ENCODE data around the gene SLN.

GRCh38 chr11:107736546-107736945, 24.7 kb upstream of the SLN start:
- no peak for TF ChIP-seq TOX (CRISPR knock-in tag; IDR thresholded peaks at IDR 0.05; ENCODE audit: borderline replicate concordance)
- TF ChIP-seq POU6F1 (CRISPR knock-in tag; IDR thresholded peaks at IDR 0.05; ENCODE audit: borderline replicate concordance, low read depth): no peak
- TF ChIP-seq ESRRG (CRISPR knock-in tag; IDR thresholded peaks at IDR 0.05): no peak
- no peak for TF ChIP-seq CSRNP3 (CRISPR knock-in tag; IDR thresholded peaks at IDR 0.05)
- no peak for TF ChIP-seq SNAI2 (CRISPR knock-in tag; IDR thresholded peaks at IDR 0.05)
- no peak for TF ChIP-seq CSDC2 (CRISPR knock-in tag; IDR thresholded peaks at IDR 0.05)
- TF ChIP-seq ZFP30 (CRISPR knock-in tag; IDR thresholded peaks at IDR 0.05): no peak
- TF ChIP-seq CREB5 (CRISPR knock-in tag; IDR thresholded peaks at IDR 0.05; ENCODE audit: low read depth): no peak
- TF ChIP-seq PATZ1 (CRISPR knock-in tag; IDR thresholded peaks at IDR 0.05; ENCODE audit: borderline replicate concordance): no peak
- no peak for TF ChIP-seq RARB (CRISPR knock-in tag; IDR thresholded peaks at IDR 0.05)
- TF ChIP-seq BACH2 (CRISPR knock-in tag; IDR thresholded peaks at IDR 0.05; ENCODE audit: borderline replicate concordance): no peak
